HG03108 (cell line): ENCODE results near the gene ARFGEF3.
"Not testable (repeated sequence)": the region's sequence is repeated elsewhere in the genome, so short reads cannot be mapped to it uniquely, and the experiment has no call there.

Experiments used
- ATAC-seq: cut with Tn5 transposase; IDR thresholded peaks from one replicate; pipeline ENCODE4 v1.9.1; 2021; ENCODE audit warnings: moderate library complexity; ENCODE audit not compliant: unreplicated experiment

The ARFGEF3 gene

DNA sequence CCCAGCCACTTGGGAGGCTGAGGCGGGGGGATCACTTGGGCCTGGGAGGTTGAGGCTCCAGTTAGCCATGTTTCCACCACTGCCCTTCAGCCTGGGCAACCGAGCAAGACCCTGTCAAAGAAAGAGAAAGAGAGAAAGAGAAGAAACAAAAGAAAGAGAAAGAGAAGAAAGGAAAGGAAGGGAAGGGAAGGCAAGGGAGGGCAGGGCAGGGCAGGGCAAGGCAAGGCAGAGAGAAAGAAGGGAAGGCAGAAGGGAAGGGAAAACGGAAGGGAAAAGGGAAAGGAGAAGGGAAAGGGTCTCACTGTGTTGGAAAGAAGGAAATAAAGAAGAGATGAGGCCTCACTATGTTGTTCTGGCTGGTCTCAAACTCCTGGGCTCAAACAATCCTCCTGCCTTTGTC, 104.4 kb downstream of the ARFGEF3 start:
- ATAC-seq: no peak

DNA sequence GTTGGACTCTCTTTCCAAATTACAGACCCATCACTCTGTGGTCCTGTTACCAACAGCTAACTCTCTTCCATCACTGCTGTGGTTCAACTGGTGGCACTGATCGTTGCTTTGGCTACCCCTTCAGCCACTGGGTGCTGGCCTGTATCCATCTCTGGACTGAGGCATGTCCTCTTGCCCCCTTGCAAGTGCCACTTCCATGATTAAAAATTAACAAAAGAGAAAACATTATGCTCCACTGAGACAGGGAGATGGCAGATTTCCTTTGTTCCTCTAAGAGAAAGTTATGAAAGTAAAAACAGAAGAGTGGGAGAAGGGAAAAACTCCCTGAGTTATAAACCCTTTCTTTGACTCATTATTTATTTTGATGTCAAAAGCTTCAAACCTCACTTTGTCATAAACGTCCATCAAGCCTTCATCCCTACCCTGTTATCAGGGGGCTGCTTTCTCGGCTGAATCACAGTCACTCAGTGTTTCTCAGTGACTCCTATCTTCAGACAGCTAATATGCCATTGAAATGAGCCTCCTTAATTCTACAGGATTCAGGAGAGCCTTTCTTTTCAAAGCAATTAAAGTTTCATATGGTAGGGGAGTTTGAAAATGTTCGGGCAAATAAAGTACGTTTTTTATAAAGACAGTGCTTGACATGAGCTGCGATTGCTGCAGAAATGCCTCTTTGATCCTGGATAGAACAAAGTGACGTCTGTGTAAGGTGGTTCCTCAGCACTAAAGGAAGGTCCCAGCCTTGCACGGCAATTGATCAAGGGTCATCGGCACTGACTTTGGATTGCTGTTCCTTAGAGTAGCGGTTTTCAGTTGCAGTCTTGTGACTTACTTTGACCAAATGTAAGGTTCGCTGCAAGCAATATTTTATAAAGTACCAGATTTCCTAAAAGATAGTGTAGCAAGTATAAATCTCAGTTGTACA, 106.5 kb downstream of the ARFGEF3 start:
- ATAC-seq: no peak

DNA sequence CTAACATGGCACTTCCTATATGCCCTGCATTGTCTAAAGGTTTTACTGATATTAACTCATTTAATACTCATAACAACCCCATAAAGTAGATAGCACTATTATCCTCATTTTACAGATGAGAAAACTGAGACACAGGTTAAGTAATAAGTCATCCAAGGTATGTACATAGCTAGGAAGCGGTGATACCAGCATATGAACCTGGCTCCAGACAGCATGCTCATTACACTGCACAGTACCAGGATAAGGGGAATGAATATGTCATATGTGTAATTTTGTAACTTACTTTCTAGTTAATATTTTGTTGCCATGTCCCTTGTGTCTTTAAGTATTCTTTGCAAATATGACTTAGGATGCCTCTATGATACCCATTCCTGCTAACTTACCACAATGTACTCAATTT, 109.7 kb downstream of the ARFGEF3 start:
- ATAC-seq: no peak

DNA sequence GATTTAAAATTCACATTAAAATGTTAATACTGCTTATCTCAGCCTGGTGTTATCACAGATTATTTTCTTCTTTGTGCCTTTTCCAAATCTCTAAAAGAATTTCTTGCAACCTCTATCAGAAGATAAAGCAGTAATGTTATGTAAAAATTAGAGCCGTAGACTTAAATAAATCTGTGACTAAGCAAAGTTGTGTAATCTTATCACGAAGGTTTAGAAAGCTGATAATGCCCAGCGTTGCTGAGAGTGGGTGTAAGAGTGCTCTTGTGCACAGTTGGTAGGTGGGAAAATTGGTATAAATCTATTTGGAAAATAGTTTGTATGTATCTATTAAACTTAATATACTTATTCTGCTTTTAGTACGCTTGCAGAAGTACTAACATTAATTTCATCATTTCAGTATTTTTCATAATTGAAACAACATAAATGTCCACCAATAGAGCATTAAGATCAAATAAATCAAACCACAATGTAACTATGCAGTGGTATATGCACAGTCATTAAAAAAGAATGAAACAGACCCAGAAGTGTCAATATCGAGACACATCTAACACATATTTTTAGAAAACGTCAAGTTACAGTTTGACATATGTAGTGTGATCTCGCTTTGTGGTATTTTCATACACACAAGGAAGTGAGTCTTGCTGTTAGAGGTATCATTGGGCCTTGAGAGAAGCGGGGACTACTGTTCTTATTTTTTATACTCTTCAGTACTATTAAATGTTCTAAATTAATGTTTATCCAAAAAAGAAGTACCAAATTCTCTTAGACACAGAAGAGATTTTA, 111.0 kb downstream of the ARFGEF3 start:
- ATAC-seq: no peak

DNA sequence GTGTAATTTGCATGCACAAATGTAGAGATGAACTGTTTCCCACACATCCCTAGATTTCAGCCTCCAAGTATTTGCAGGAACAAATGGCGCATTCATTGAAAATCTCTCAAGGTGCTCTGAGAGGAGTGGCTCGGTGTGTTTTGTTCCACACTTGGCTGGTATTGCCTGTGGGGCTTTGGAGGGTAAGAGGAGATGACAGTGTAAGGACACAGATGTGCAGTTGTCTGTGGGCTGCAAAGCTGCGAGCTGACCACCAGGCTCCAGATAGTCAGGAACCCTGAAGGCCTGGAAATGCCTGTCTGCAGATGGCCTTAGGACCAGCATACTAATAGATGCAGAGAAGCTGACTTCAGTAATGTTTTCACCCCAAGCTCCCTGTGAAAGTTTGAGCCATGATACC, 114.2 kb downstream of the ARFGEF3 start:
- ATAC-seq: no peak

DNA sequence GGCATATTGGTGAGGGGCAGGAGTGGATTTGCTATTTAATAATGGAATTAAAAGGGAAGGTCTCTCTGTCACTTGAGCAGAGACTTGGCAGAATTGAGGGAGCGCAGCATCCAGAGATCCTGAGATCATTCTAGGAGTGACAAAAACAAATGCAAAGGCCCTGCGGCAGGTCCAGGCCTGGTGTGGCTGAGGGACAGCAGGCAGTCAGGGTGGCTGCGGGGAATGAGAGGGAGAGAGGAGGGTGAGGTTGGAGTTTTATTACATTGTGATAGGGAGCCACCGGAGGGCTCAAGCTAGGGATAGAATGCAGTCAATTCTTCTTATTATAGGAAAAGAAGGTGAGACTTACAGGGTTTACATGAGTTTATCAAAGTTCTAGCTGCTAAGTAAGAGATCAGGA, 116.1 kb downstream of the ARFGEF3 start:
- no peak for ATAC-seq

DNA sequence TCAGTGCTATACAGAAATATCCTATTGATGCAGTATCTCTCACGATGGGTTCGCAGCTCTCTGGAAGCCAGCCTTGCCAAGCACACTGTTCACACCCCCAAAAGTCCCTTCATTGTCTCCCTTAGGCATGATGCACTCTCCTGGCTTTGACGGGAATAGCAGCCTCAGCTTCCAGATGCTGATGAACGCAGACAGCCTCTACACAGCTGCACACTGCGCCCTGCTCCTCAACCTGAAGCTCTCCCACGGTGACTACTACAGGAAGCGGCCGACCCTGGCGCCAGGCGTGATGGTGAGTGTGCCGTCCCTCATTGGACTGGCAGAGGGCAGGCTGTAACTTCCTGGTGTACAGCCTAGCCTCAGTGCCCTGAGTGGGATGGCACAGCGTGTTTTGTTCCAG, 116.6 kb downstream of the ARFGEF3 start:
- ATAC-seq: no peak

DNA sequence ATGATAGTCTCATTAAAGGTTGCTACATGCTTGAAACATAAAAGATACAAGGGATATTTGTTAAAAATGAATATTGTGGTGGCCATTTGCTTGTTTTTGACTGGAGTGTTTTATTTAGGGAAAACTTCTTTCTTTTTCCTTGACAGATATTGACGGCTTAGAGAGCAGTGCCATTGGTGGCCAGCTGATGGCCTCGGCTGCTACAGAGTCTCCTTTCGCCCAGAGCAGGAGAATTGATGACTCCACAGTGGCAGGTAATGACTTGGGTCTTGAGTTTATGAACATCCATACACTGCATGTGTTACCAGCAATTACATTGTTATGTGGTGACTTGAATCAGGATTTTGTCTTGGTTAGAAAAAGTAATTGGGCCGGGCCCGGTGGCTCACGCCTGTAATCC, 124.1 kb downstream of the ARFGEF3 start:
- ATAC-seq: no peak

DNA sequence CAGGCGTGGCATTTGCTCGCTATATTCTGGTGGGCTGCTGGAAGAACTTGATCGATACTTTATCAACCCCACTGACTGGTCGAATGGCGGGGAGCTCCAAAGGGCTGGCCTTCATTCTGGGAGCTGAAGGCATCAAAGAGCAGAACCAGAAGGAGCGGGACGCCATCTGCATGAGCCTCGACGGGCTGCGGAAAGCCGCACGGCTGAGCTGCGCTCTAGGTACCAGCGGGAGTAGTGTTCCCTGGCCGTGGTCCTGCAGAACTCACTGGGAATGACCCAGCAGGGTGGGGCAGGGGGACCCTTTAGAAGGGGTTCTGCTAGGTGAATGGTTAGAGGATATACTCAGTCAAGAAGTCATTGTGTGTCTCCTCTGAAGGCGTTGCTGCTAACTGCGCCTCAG, 125.0 kb downstream of the ARFGEF3 start:
- ATAC-seq: no peak

DNA sequence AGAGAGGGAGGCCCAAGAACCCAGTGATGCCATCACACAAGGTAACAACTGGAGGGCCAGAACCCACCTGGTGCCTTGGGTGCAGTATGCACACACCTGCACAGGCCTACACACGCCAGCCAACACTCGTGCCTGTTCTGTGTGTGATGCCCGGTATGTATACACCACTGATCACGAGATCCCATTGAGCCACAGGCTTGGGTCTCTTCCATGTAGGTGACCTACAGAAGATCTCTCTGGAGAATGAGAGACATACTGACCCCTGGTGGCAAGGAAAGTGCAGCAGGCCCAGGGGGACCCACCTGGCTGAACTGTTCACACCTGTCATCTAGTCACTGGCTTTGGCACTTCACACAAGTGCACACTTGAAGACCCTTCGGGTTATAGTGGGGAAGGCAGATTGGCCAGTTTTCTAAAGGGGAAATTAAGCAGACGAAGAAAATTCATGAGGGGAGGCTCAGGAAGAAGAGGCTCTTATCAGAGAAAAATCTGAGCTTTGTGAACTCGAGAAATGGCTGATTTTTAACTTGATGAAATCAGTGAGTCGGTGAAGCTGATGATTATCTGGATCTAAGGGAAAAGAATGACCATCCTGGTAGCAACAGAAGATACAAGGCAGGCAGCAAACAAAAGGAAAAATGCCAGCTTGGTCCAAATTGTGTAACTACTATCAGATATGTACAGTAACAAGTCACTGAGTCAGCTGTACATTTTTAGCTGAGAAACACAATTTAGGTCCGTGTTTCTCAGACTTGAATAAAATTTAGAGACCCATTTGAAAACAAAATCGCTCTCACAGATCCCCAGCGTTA, 125.6 kb downstream of the ARFGEF3 start:
- ATAC-seq: no peak

DNA sequence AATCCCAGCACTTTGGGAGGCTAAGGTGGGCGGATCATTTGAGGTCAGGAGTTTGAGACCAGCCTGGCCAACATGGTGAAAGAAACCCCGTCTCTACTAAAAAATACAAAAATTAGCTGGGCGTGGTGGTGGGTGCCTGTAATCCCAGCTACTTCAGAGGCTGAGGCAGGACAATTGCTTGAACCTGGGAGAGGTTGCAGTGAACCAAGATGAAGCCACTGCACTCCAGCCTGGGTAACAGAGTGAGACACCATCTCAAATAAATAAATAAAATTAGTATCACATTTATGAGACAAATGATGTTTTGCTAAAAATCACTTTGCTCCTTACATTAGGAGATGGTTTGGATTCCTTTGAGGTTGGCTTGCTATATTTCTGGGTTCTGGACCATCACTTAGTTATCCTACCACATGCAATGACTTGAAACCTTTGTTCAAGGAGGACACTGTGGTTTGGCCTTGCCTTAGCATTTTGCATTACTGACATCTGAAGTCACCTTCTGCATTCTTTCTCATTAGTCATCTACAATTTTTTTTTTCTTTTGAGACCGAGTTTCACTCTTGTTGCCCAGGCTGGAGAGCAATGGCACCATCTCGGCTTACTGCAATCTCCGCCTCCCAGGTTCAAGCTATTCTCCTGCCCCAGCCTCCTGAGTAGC, 126.8 kb downstream of the ARFGEF3 start:
- not testable (repeated sequence) for ATAC-seq

DNA sequence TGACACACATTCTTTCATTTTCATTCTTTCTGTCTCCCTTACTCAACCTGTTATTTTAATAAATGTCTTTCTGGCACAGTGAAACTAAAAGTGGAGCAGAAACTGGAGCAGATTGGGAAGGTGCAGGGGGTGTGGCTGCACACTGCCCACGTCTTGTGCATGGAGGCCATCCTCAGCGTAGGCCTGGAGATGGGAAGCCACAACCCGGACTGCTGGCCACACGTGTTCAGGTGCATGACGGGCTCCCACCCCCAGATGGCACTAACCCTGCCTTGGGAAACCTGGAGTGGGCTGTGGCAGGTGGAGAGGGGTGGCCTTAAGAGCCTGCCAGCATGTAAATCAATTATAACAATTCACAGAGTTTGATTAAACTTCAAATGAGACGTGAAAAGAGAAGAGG, 128.0 kb downstream of the ARFGEF3 start:
- ATAC-seq: no peak

DNA sequence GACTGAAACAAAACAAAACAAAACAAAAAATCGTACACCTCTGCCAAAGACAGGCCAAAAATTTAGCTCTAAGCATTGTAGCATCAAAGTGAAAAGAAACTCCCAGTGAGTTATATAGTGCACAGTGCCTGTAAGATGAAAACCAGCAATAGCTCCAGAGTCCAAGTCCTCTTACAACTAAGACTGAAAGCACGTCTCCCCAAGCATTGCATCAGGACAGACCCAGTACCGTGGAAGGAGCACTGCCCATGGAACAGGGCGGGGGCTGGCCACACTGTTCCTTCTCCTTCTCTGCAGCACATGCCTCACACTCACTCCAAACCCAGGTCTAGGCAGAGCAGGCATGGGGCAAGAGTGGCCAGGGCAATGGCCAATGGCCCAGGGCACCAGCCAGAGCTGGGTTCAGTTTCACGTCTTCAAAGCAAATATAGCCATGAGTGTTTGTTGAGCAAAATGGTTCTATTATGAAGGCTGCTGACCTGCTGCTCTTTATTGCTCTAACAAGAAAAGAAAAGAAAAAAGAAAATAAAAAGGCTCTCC, 128.8 kb downstream of the ARFGEF3 start:
- no peak for ATAC-seq

DNA sequence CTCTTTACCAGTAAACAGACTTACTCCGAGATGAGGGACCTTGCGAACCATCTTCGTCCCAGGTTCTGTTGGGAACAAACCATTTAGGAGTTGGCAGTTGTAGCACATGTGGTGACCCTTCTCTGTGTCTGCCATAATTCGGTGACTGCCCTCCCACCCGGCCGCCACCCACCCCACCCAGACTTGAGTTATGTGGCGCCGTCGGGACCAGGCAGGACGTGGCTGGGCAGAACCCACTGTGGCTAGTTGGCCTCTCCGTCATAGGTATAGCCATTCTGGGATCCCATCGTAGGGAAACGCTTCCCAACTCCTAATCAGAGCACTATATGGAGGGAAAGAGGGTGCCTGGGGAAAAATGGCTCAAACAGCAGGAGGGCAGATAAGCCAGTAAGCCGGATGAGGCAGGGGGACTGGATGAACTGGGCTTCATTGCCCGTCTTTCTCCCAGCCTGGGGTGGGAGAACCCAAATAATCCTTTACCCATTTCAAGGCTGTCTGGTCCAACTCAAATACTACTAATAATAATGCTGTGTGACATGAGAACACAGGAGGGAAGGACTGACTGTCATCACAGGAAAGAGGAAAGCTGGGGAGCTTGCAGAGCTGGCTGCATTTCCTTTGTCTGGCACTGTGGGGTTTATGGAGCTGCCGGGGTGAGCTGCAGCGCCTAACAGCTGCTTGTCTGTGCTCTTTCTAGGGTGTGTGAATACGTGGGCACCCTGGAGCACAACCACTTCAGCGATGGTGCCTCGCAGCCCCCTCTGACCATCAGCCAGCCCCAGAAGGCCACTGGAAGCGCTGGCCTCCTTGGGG, 129.5 kb downstream of the ARFGEF3 start:
- ATAC-seq: no peak

DNA sequence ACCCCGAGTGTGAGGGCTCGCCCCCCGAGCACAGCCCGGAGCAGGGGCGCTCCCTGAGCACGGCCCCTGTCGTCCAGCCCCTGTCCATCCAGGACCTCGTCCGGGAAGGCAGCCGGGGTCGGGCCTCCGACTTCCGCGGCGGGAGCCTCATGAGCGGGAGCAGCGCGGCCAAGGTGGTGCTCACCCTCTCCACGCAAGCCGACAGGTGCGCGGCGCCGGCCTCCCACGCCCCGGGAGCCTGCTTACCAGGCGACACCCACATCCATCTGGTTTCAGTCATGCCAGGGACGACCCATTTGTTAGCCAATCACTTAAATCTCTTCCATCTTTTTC, 130.1 kb downstream of the ARFGEF3 start:
- no peak for ATAC-seq

DNA sequence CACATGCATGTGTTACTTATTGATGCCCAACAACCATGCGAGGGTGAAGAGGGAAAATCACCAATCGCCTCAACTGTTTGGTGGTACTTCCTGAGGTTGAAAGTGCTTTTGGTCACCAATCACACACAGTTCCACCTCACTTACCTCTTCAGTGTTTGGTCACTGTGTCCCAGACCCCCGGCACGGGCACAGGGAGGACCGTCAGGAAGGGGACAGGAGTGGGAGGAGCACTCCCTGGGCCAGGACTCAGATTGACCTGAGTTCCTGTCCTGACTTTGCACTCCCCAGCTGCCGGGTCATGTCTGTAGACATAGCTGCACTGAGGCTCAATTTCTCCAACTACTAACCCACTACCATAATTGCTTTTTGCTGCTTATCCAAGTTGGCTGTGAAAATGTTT, 130.7 kb downstream of the ARFGEF3 start:
- ATAC-seq: no peak

DNA sequence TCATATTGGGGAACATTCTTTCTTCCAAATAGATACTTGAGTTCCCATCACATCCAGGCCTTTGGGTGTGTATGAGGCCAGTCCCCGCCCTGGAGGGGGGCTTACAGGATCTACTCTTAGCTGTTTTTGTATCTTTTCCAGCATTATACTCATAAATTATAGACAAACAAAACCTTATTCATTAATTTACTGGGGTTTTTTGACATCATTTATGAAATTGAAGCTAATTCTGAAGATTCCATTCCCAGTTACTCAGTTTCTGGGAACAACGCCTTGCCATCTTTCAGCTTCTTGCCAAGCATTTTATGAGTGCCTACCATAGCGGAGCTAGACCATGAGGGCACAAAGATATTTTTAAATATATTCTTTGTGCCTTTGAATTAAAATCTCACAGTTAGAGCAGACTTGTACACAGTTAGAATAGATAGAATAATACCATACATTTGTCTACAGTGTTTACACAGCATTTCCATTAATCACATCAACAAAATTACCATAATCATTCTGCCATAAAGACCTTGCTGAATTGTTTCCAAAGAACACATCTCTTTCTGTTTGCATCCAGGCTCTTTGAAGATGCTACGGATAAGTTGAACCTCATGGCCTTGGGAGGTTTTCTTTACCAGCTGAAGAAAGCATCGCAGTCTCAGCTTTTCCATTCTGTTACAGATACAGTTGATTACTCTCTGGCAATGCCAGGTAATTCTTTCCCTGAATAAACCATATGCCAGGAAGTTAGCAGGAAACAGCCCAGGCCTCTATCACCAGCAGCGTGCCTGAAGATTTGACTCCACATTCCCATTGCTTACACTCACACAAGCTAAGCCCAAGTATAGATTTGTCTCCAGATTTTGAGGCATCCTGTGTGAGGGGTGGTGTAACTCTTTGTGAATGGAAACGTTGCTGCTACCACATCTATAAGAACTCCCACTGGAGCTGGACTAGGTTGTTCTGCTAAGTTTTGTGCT, 132.0 kb downstream of the ARFGEF3 start:
- ATAC-seq: no peak

DNA sequence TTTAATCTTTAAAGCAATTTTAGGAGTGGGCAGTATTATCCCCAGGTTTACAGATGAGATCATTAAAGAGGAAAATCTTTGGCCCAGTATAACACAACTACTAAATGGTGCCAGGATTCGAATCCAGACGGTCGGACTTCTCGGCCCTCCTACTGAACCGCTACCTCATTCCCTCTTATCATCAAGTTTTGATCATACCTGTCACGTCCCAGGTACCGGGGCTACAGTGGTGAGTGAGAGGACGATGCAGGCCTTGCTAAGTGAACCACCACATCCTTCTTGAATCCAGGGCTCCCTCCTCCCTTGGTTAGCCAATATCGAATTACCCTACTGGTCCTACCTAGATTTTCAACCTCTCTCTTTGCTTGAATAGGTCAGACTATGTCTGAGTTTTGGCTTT, 134.6 kb downstream of the ARFGEF3 start:
- ATAC-seq: no peak

DNA sequence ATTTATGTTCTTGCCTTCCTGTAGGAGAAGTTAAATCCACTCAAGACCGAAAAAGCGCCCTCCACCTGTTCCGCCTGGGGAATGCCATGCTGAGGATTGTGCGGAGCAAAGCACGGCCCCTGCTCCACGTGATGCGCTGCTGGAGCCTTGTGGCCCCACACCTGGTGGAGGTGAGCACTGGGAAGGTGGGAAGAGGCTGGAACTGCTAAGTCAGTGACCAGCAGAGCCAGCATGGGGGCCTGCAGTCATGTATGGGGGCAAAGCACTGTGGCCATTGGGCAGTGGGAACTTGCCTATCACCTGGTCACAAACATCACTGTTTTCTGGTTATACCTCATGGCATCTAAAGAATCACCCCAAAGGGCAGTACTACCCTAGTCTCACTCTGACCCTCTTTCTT, 135.0 kb downstream of the ARFGEF3 start:
- ATAC-seq: no peak
